ENCODE measurements around the gene IFI44L.

DNA sequence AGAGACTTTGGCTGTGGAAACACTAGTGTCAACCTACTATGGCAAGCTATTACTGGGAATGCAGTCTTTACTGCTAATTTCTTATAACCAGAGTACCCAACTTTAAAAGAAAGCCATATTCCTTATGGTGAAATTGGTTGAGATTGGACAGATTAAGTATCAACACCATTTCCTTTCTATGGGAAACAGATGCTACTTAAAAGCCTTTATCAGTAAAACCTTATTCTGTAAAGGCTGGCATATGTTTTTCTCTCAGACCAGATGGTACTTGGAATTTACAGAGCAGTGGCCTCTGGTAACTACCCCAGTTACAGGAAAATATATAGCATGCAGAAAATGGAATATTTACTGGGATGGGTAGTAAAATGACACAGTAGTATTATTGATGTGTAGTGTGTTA, 48.2 kb downstream of the IFI44L start:
- no peak for TF ChIP-seq POLR2AphosphoS5 (IDR thresholded peaks at IDR 0.05)
- no peak for TF ChIP-seq CTCF (IDR thresholded peaks at IDR 0.05)
- no peak for TF ChIP-seq POLR2A (IDR thresholded peaks at IDR 0.05; ENCODE audit: low read depth)
